IMR-90 (cell line): ENCODE measurements around the gene FOXC2. TPM values are rescaled to one million over a fixed set of nuclear protein-coding genes. Genes with fewer than 3 reads are reported as not detected.

ENCODE experiments used
- ATAC-seq: fragments of 200-7000 bp; cut with Tn5 transposase; 2 replicates; pipeline ENCODE4 v1.9.1; 2020; ENCODE audit warnings: low read depth, mild to moderate bottlenecking, moderate library complexity
- BruUV-seq: library from RNA; stranded (reverse); fragments of 400-500 nt; replicated peaks from 2 replicates; lab custom pipeline; 2021; lab: Mats Ljungman, UMichigan
- CTCF ChIA-PET: fragments of 300-600 bp; formaldehyde crosslinking; extraction: SDS; loops from one replicate; lab custom pipeline; 2021; ENCODE audit warnings: antibody characterized with exemption; lab: Yijun Ruan, JAX
- POLR2A ChIA-PET: fragments of 300-600 bp; sonication (Branson Sonifier 250); formaldehyde crosslinking; loops from one replicate; lab custom pipeline; 2022; ENCODE audit warnings: antibody characterized with exemption; ENCODE audit not compliant: unreplicated experiment; lab: Charles Lee
- DNase-seq: peaks from one replicate; pipeline ENCODE4 v3.0.0; 2013
- H2AFZ ChIP-seq: replicated peaks from 2 replicates; pipeline ENCODE3; 2013; ENCODE audit warnings: low read length, mild to moderate bottlenecking; ENCODE audit not compliant: poor library complexity
- H2AK5ac ChIP-seq: 2 replicates; pipeline ENCODE4 v1.6.1; 2013; ENCODE audit warnings: low read depth, low read length, inconsistent platforms
- H2AK9ac ChIP-seq: replicated peaks from 2 replicates; pipeline ENCODE3; 2013; ENCODE audit warnings: mild to moderate bottlenecking, low read depth, low read length, moderate library complexity; ENCODE audit not compliant: poor library complexity
- H2BK120ac ChIP-seq: 2 replicates; pipeline ENCODE4 v1.6.1; 2013; ENCODE audit warnings: low read depth, low read length, inconsistent platforms
- H2BK15ac ChIP-seq: 3 replicates; pipeline ENCODE4 v1.6.1; 2013; ENCODE audit warnings: low read depth, low read length, inconsistent platforms
- H2BK20ac ChIP-seq: 2 replicates; pipeline ENCODE4 v1.6.1; 2013; ENCODE audit warnings: low read depth, mild to moderate bottlenecking, inconsistent platforms, low read length, moderate library complexity
- H2BK5ac ChIP-seq: 2 replicates; pipeline ENCODE4 v1.6.1; 2013; ENCODE audit warnings: mild to moderate bottlenecking, low read depth, low read length, inconsistent platforms; ENCODE audit not compliant: poor library complexity, severe bottlenecking
- H3K14ac ChIP-seq: replicated peaks from 2 replicates; pipeline ENCODE4 v1.6.1; 2013; ENCODE audit warnings: low read depth, low read length, inconsistent platforms
- H3K18ac ChIP-seq: 2 replicates; pipeline ENCODE4 v1.6.1; 2013; ENCODE audit warnings: low read depth, low read length, control low read depth
- H3K23ac ChIP-seq: 2 replicates; pipeline ENCODE4 v1.6.1; 2013; ENCODE audit warnings: low read depth, low read length, inconsistent platforms
- H3K27ac ChIP-seq: 2 replicates; pipeline ENCODE4 v1.5.1; 2013; ENCODE audit warnings: mild to moderate bottlenecking, control low read depth, low read length; ENCODE audit not compliant: insufficient read depth
- H3K27me3 ChIP-seq: 2 replicates; pipeline ENCODE4 v1.6.1; 2013; ENCODE audit warnings: low read length; ENCODE audit not compliant: control insufficient read depth, insufficient read depth
- H3K36me3 ChIP-seq: 2 replicates; pipeline ENCODE4 v1.6.1; 2013; ENCODE audit warnings: low read length, mixed read lengths; ENCODE audit not compliant: control insufficient read depth, insufficient read depth
- H3K4ac ChIP-seq: 2 replicates; pipeline ENCODE4 v1.6.1; 2013; ENCODE audit warnings: low read depth, low read length, inconsistent platforms
- H3K4me1 ChIP-seq: 2 replicates; pipeline ENCODE4 v1.6.1; 2013; ENCODE audit warnings: low read length, mixed read lengths; ENCODE audit not compliant: control insufficient read depth, insufficient read depth
- H3K4me2 ChIP-seq: 2 replicates; pipeline ENCODE4 v1.6.1; 2013; ENCODE audit warnings: low read depth, mild to moderate bottlenecking, control low read depth, low read length, moderate library complexity
- H3K4me3 ChIP-seq: 2 replicates; pipeline ENCODE4 v1.5.1; 2013; ENCODE audit warnings: low read depth, mild to moderate bottlenecking, control low read depth, low read length, moderate library complexity; ENCODE audit not compliant: insufficient read depth
- H3K56ac ChIP-seq: 2 replicates; pipeline ENCODE4 v1.6.1; 2013; ENCODE audit warnings: low read length, inconsistent platforms; ENCODE audit not compliant: insufficient read depth; ENCODE audit errors: extremely low read depth
- H3K79me1 ChIP-seq, 2 experiments: 2 replicates each; pipeline ENCODE4 v1.6.1; 2013; ENCODE audit warnings: low read length in 2 of 2, inconsistent platforms in 1 of 2, low read depth in 1 of 2
- H3K9ac ChIP-seq: 2 replicates; pipeline ENCODE4 v1.6.1; 2013; ENCODE audit warnings: low read depth, low read length, control low read depth
- H3K9me1 ChIP-seq: 2 replicates; pipeline ENCODE4 v1.6.1; 2013; ENCODE audit warnings: low read length, inconsistent platforms; ENCODE audit not compliant: insufficient read depth
- H3K9me3 ChIP-seq: 2 replicates; pipeline ENCODE4 v1.6.1; 2013; ENCODE audit warnings: low read length; ENCODE audit not compliant: control insufficient read depth, insufficient read depth
- H4K20me1 ChIP-seq: 2 replicates; pipeline ENCODE4 v1.6.1; 2013; ENCODE audit warnings: low read length, inconsistent platforms; ENCODE audit not compliant: insufficient read depth
- H4K5ac ChIP-seq: 2 replicates; pipeline ENCODE4 v1.6.1; 2013; ENCODE audit warnings: mild to moderate bottlenecking, low read depth, low read length, control low read depth
- H4K8ac ChIP-seq, 2 experiments: 2 replicates each; pipeline ENCODE4 v1.6.1; 2013; ENCODE audit warnings: low read depth in 2 of 2, low read length in 2 of 2, control low read depth in 1 of 2, inconsistent platforms in 1 of 2
- H4K91ac ChIP-seq: 2 replicates; pipeline ENCODE4 v1.6.1; 2013; ENCODE audit warnings: low read depth, low read length, inconsistent platforms; ENCODE audit not compliant: insufficient read depth
- BHLHE40 ChIP-seq: fragments of 150-350 bp; IDR thresholded peaks from 2 replicates; pipeline ENCODE4 v1.6.1; 2016; ENCODE audit warnings: mild to moderate bottlenecking, low read depth, low read length
- CEBPB ChIP-seq: IDR thresholded peaks from 2 replicates; pipeline ENCODE4 v1.6.1; 2012; ENCODE audit warnings: low read depth, low read length, improper control_type of control experiment
- MXI1 ChIP-seq: IDR thresholded peaks from 2 replicates; pipeline ENCODE4 v1.6.1; 2012; ENCODE audit warnings: low read depth, mild to moderate bottlenecking, low read length, moderate library complexity, borderline replicate concordance
- POLR2A ChIP-seq: IDR thresholded peaks from 2 replicates; pipeline ENCODE4 v1.6.1; 2012; ENCODE audit warnings: mild to moderate bottlenecking, low read depth, low read length
- RAD21 ChIP-seq: IDR thresholded peaks from 2 replicates; pipeline ENCODE4 v1.6.1; 2012; ENCODE audit warnings: low read length, improper control_type of control experiment
- RFX5 ChIP-seq: IDR thresholded peaks from 2 replicates; pipeline ENCODE4 v1.8.0; 2012; ENCODE audit warnings: low read depth, mild to moderate bottlenecking, low read length, moderate library complexity
- SMC3 ChIP-seq: fragments of 150-350 bp; IDR thresholded peaks from 2 replicates; pipeline ENCODE4 v1.6.1; 2016; ENCODE audit warnings: low read depth, mild to moderate bottlenecking, antibody characterized with exemption, low read length, moderate library complexity
- USF2 ChIP-seq: fragments of 150-350 bp; IDR thresholded peaks from 2 replicates; pipeline ENCODE4 v1.6.1; 2017; ENCODE audit warnings: mild to moderate bottlenecking, antibody characterized with exemption, low read length, low read depth
- WGBS, 2 experiments: methylation state at CpG; one replicate each; pipeline versions ENCODE4 v1.1.5 to v1.1.7; 2013; ENCODE audit warnings: missing lambda C conversion rate in 2 of 2; ENCODE audit not compliant: insufficient read length in 1 of 2; ENCODE audit errors: extremely low coverage in 2 of 2; 5-methylcytosine and 5-hydroxymethylcytosine counted together
- dilution Hi-C: fragments of 300-500 bp; cut with HindIII; formaldehyde crosslinking; loops from one replicate; pipeline ENCODE4 v1.14.3; 2018; ENCODE audit warnings: low sequenced_read_pairs; ENCODE audit not compliant: unreplicated experiment
- in situ Hi-C: fragments of 300-500 bp; cut with MboI; formaldehyde crosslinking; loops from 3 replicates; pipeline ENCODE4 v1.14.3; 2019; ENCODE audit warnings: low sequenced_read_pairs, inconsistent platforms, mixed read lengths
- intact Hi-C: fragments of 100-400 bp; cut with micrococcal nuclease; formaldehyde crosslinking; loops from 2 replicates; pipeline ENCODE4 v1.10.0; 2022
- polyA plus RNA-seq, 3 experiments: library from polyadenylated mRNA; depleted of rRNA; stranded (reverse); fragments of >200 nt; gene quantifications; 2 replicates each; pipeline ENCODE4 v1.2.3, GENCODE V29; 2012; ENCODE audit warnings: low replicate concordance in 1 of 3
- total RNA-seq: library from RNA; depleted of rRNA; stranded (reverse); fragments of >200 nt; gene quantifications from 2 replicates; pipeline ENCODE4 v1.2.3, GENCODE V29; 2012; rRNA removed

FOXC2 gene
- total and polyA plus RNA-seq, 2 of the 4 experiments (the other 2 are of a cell fraction): 0.90 to 6.4 TPM

DNA sequence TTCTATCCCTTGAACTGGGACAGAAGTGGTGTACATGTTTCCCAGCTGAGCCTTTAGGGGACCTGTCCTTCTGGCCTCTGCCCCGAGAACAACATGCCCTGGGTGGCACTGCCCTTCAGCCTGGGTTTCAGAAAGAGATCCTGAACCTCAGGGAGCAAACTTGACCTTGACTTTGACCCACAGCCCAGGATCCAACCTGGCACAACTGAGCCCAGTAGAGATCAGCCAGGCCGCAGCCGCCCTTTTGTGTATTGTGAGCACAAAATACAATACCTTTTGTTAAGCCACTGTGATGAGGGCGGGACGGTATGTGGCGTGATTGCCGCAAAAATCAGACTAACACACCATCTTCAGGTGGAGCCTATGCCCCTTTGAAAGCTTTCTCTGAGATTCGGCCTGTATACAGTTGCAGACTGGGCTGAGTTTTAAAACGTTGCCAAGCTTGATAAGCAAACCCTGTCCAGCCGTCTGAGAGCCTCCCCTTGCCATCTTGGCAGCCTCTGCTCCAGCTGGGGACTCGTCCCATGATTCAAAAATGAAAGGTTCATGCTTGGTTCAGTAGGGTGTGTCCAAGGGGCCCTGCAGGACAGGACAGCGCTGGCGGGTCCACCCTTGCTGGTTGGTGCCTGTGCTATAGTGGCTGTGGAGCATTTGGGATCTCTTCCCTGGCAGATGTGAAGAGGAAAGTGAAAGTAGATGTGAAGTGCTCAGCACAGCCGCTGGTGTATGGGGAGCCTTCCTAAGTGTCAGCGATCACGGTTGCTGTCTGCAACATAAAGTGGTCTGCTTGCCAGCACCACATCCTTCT is 52.0 kb downstream of the FOXC2 start:
- H3K9me1 ChIP-seq: peaks cover 4% of the 10 kb centered on the region; the same call in 1 of the 2 replicates
- H4K5ac ChIP-seq: peak overlapping the region; percentile 75
- ChIA-PET POLR2A (no interaction called here), CTCF (interaction anchor here (1.1 kb wide), 1 partner anchor 11 kb away, joined by 3 read pairs; no protein-coding TSS in a partner anchor)
- H2BK15ac ChIP-seq: peak overlapping the region; percentile 66; the same call in 2 of the 3 replicates
- dilution Hi-C loops: no loop called here
- peak overlapping the region; percentile 70 to 74; a peak in 3 of 4 replicates for H4K8ac ChIP-seq
- TF ChIP-seq CEBPB: no peak
- no peak for TF ChIP-seq SMC3
- TF ChIP-seq RFX5: no peak
- no peak for TF ChIP-seq POLR2A
- no peak for TF ChIP-seq BHLHE40
- TF ChIP-seq USF2: no peak
- no peak for TF ChIP-seq MXI1
- no peak for TF ChIP-seq RAD21
- H3K9me3 ChIP-seq: peaks cover 4% of the 10 kb centered on the region; the same call in 1 of the 2 replicates
- H3K27ac ChIP-seq: no peak overlapping the region; the same call in 1 of the 2 replicates
- H3K14ac ChIP-seq: peak overlapping the region; percentile 90
- peak overlapping the region; percentile 77 for H4K91ac ChIP-seq
- BruUV-seq: no TSS peak
- peak overlapping the region; percentile 3 for H2BK5ac ChIP-seq
- WGBS, 2 experiments: 64% methylated on average over 2 of the region's 16 CpGs; no CpG with 5 or more reads in 1 of the 2 experiments
- peak overlapping the region; percentile 9; the same call in 1 of the 2 replicates for H3K56ac ChIP-seq
- H2AK5ac ChIP-seq: peak overlapping the region; percentile 72
- peak; percentile 64 for DNase-seq
- H2BK120ac ChIP-seq: peak overlapping the region; percentile 80
- no peaks in the 10 kb centered on the region for H3K36me3 ChIP-seq
- intact Hi-C loops: no loop called here
- no peaks in the 10 kb centered on the region for H4K20me1 ChIP-seq
- H3K18ac ChIP-seq: peak overlapping the region; percentile 72
- H3K4me3 ChIP-seq: peak overlapping the region; percentile 16
- peak overlapping the region; percentile 66 for H3K4ac ChIP-seq
- peak overlapping the region; percentile 91 for H2AK9ac ChIP-seq
- peaks cover 7% of the 10 kb centered on the region for H3K4me1 ChIP-seq
- peak; percentile 95 for ATAC-seq
- peak overlapping the region; percentile 27 for H3K9ac ChIP-seq
- H3K79me1 ChIP-seq: no peaks in the 10 kb centered on the region
- in situ Hi-C loops: no loop called here
- H3K27me3 ChIP-seq: no peaks in the 10 kb centered on the region
- H2AFZ ChIP-seq: peak overlapping the region; percentile 85
- peak overlapping the region; percentile 81 for H3K23ac ChIP-seq
- peak overlapping the region; percentile 95 for H3K4me2 ChIP-seq
- peak overlapping the region; percentile 75 for H2BK20ac ChIP-seq

Other genes starting within 250 kb of the FOXC2 start
- 2.7 and 4.2 TPM in 2 replicates for gene FOXF1, start 56.3 kb upstream of the FOXC2 start, total RNA-seq
- 33.0 and 34.5 TPM in 2 replicates for gene FOXF1, start 56.3 kb upstream of the FOXC2 start, polyA plus RNA-seq (2012; rRNA removed)
- gene MTHFSD, start 11.6 kb upstream of the FOXC2 start, total RNA-seq: 7.8 and 8.2 TPM in 2 replicates
- 13.7 and 16.8 TPM in 2 replicates for gene MTHFSD, start 11.6 kb upstream of the FOXC2 start, polyA plus RNA-seq (2012; rRNA removed)
- gene FOXL1, start 11.7 kb downstream of the FOXC2 start, total RNA-seq: 15.2 and 23.9 TPM in 2 replicates
- gene FOXL1, start 11.7 kb downstream of the FOXC2 start, polyA plus RNA-seq (2012; rRNA removed): 25.8 and 29.9 TPM in 2 replicates